PC-9 (cell line): ENCODE results near the gene MATN1.

ENCODE experiments used
- CTCF ChIP-seq: fragments of 200-600 bp; sonication (generic); conservative IDR thresholded peaks from 2 replicates; pipeline ENCODE4 v1.6.1; 2017; ENCODE audit warnings: mixed run types, antibody characterized with exemption, mild to moderate bottlenecking, moderate library complexity
- EZH2 ChIP-seq: fragments of 200-600 bp; sonication (generic); IDR thresholded peaks from 2 replicates; pipeline ENCODE4 v1.8.0; 2017; ENCODE audit warnings: antibody characterized with exemption, low read depth

- TF ChIP-seq CTCF (no peak), EZH2 (no peak)
Observed at GRCh38 chr1:30692201-30692947, 31.0 kb downstream of the MATN1 start.
